Fibroblast of mammary gland (primary cell): Measurements from ENCODE around the gene CARS2.
A peak's percentile ranks its signal among the peaks of the same experiment; 100 is the strongest.

ENCODE experiments used
- DNase-seq: peaks from one replicate; pipeline ENCODE4 v3.0.0-alpha.2; 2010; ENCODE audit warnings: low read depth
- H3K4me3 ChIP-seq: 2 replicates; pipeline ENCODE4 v1.5.1; 2011; ENCODE audit warnings: low read depth, mild to moderate bottlenecking, low read length, moderate library complexity; ENCODE audit not compliant: control insufficient read depth
- CTCF ChIP-seq: conservative IDR thresholded peaks from 2 replicates; pipeline ENCODE4 v1.5.1; 2011; ENCODE audit warnings: low read depth, low read length, inconsistent platforms; ENCODE audit not compliant: control insufficient read depth, insufficient read depth

The CARS2 gene

GRCh38 chr13:110618780-110619179 is 87.1 kb downstream of the CARS2 start:
- no peak for DNase-seq
- no peak for TF ChIP-seq CTCF
- H3K4me3 ChIP-seq = no peak overlapping the region

- no peak for TF ChIP-seq CTCF
- no peak for DNase-seq
- H3K4me3 ChIP-seq = no peak overlapping the region
Measured at GRCh38 chr13:110618167-110618566, 87.7 kb downstream of the CARS2 start.

GRCh38 chr13:110617321-110618072 is 88.4 kb downstream of the CARS2 start:
- no peak overlapping the region for H3K4me3 ChIP-seq
- peak; percentile 91 for DNase-seq
- no peak for TF ChIP-seq CTCF

DNA sequence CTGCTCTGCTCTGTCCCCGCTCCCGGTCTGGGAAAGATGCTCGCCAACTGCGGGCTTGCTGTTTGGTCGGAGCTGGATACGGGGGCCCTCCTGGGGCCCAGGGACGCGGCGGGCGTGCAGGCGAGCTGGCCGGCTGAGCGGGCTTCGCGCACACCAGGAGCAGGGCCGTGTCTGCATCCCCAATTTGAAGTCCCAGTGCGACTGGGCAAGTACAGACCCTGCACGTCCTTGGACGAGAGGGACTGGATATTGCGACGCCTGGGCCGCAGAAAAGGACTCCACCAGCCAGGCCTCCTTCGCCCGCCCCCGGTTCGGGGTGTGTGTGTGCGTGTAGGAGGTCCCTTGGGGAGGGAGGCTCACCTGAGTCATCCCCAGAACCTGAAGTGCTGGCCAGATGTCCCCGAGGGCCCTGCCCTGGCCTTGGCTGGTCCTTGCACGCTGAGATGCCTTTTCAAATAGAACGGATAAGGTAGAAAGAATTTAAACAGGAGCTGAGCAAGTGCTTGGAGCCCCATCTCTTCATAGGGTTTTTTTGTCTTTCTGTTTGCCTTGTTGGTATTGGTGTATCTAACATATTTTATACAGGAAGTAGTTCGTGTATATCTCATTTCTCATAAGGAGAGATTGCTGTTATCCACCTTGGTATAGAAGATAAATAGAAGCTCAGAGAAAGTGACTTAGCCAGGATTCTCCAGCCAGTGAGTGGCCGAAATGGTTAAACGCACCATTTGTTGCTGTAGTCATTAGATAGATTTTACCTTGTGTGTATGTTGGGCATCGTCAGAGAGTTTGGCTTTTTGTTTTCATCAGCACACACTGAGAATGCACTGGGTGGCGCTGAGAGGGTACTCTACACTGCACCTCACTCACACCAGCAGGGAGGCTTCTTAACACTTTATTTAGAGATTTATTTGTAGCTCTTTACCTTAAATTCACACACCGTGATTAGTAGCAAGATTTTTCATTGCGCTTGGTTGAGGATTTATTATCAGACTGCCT is 89.5 kb downstream of the CARS2 start:
- H3K4me3 ChIP-seq = peak overlapping the region; percentile 72
- DNase-seq = peak; percentile 86
- no peak for TF ChIP-seq CTCF

GRCh38 chr13:110615322-110616102 is 90.4 kb downstream of the CARS2 start, which contains the start of gene NAXD:
Gene NAXD (plus strand): TSS chr13:110615545. CDS start chr13:110615602, 57 bp downstream.
- H3K4me3 ChIP-seq = peak within 1 kb of the TSS; percentile 72
- peak; percentile 94 for DNase-seq
- no peak for TF ChIP-seq CTCF

DNA sequence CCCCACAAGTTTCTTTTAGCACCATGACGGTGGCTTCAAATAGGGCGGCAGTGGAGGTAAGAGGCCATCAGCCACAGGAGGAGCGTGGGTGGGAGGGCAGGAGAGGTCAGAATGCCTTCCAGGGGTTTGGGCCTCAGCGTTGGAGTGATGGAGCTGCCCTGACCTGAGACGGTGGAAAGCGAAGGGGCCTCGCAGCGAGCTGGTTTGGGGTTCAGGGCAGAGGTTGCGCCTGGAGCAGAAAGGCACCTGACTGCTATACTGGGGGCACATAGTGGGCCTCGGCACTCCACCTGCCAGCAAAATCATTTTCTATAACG is 91.0 kb downstream of the CARS2 start:
- peak overlapping the region; percentile 72 for H3K4me3 ChIP-seq
- DNase-seq = no peak
- TF ChIP-seq CTCF = no peak
